Measurements from ENCODE around the gene ZNF746.
A peak's percentile ranks its signal among the peaks of the same experiment; 100 is the strongest.

Gene ZNF746

GRCh38 chr7:149469806-149470205 lies 27.8 kb downstream of the ZNF746 start:
- no peaks in the 10 kb centered on the region for H3K79me2 ChIP-seq (ENCODE audit: insufficient read depth, low read length)
- H3K9ac ChIP-seq (ENCODE audit: low read depth, low read length, poor library complexity, severe bottlenecking): no peak overlapping the region
- H3K27me3 ChIP-seq (ENCODE audit: insufficient read depth, low read length, poor library complexity, severe bottlenecking): no peaks in the 10 kb centered on the region
- no peak overlapping the region for H3K4me3 ChIP-seq (ENCODE audit: low read length, poor library complexity, severe bottlenecking)
- no peaks in the 10 kb centered on the region; the same call in 1 of the 2 replicates for H3K9me3 ChIP-seq (ENCODE audit: insufficient read depth, low read depth, low read length)
- H2AFZ ChIP-seq (ENCODE audit: low read length): no peak overlapping the region
- H3K4me1 ChIP-seq (ENCODE audit: insufficient read depth, low read length, poor library complexity, severe bottlenecking): no peaks in the 10 kb centered on the region
- no peaks in the 10 kb centered on the region for H3F3A ChIP-seq (ENCODE audit: low read depth)
- H4K20me1 ChIP-seq (ENCODE audit: insufficient read depth, low read length, poor library complexity, severe bottlenecking): no peaks in the 10 kb centered on the region
- H3K9me2 ChIP-seq (replicated peaks; ENCODE audit: low read depth, low read length): no peaks in the 10 kb centered on the region
- H3K4me2 ChIP-seq (ENCODE audit: low read depth, low read length, poor library complexity, severe bottlenecking): no peak overlapping the region
- H3K36me3 ChIP-seq (ENCODE audit: insufficient read depth, low read length): peaks cover 30% of the 10 kb centered on the region; the same call in 1 of the 2 replicates
- TF ChIP-seq CTCF (conservative IDR thresholded peaks at IDR 0.05; ENCODE audit: low read length): no peak
- TF ChIP-seq EZH2phosphoT487 (IDR thresholded peaks at IDR 0.05; ENCODE audit: borderline replicate concordance): no peak

- H3K4me1 ChIP-seq (ENCODE audit: insufficient read depth, low read length, poor library complexity, severe bottlenecking): no peaks in the 10 kb centered on the region
- no peaks in the 10 kb centered on the region for H4K20me1 ChIP-seq (ENCODE audit: insufficient read depth, low read length, poor library complexity, severe bottlenecking)
- no peak overlapping the region for H3K4me3 ChIP-seq (ENCODE audit: low read length, poor library complexity, severe bottlenecking)
- H3K9ac ChIP-seq (ENCODE audit: low read depth, low read length, poor library complexity, severe bottlenecking): no peak overlapping the region
- H3F3A ChIP-seq (ENCODE audit: low read depth): no peaks in the 10 kb centered on the region
- H3K79me2 ChIP-seq (ENCODE audit: insufficient read depth, low read length): no peaks in the 10 kb centered on the region
- peaks cover 15% of the 10 kb centered on the region; the same call in 1 of the 2 replicates for H3K36me3 ChIP-seq (ENCODE audit: insufficient read depth, low read length)
- H3K4me2 ChIP-seq (ENCODE audit: low read depth, low read length, poor library complexity, severe bottlenecking): no peak overlapping the region
- no peaks in the 10 kb centered on the region; the same call in 1 of the 2 replicates for H3K9me3 ChIP-seq (ENCODE audit: insufficient read depth, low read depth, low read length)
- TF ChIP-seq EZH2phosphoT487 (IDR thresholded peaks at IDR 0.05; ENCODE audit: borderline replicate concordance) (no peak), CTCF (conservative IDR thresholded peaks at IDR 0.05; ENCODE audit: low read length) (peak; percentile 29)
- no peak overlapping the region for H2AFZ ChIP-seq (ENCODE audit: low read length)
- H3K9me2 ChIP-seq (replicated peaks; ENCODE audit: low read depth, low read length): no peaks in the 10 kb centered on the region
- H3K27me3 ChIP-seq (ENCODE audit: insufficient read depth, low read length, poor library complexity, severe bottlenecking): no peaks in the 10 kb centered on the region
These were observed 29.4 kb downstream of the ZNF746 start for GRCh38 chr7:149468208-149468607.

GRCh38 chr7:149467321-149467859 lies 30.2 kb downstream of the ZNF746 start:
- Histone ChIP-seq H3K4me2 (ENCODE audit: low read depth, low read length, poor library complexity, severe bottlenecking) (no peak overlapping the region), H3K4me1 (ENCODE audit: insufficient read depth, low read length, poor library complexity, severe bottlenecking) (no peaks in the 10 kb centered on the region), H2AFZ (ENCODE audit: low read length) (no peak overlapping the region), H3K79me2 (ENCODE audit: insufficient read depth, low read length) (no peaks in the 10 kb centered on the region), H3K36me3 (ENCODE audit: insufficient read depth, low read length) (peaks cover 7% of the 10 kb centered on the region; the same call in 1 of the 2 replicates), H4K20me1 (ENCODE audit: insufficient read depth, low read length, poor library complexity, severe bottlenecking) (no peaks in the 10 kb centered on the region), H3F3A (ENCODE audit: low read depth) (no peaks in the 10 kb centered on the region), H3K9ac (ENCODE audit: low read depth, low read length, poor library complexity, severe bottlenecking) (no peak overlapping the region), H3K9me2 (replicated peaks; ENCODE audit: low read depth, low read length) (no peaks in the 10 kb centered on the region), H3K4me3 (ENCODE audit: low read length, poor library complexity, severe bottlenecking) (no peak overlapping the region), H3K9me3 (ENCODE audit: insufficient read depth, low read depth, low read length) (no peaks in the 10 kb centered on the region; the same call in 1 of the 2 replicates), H3K27me3 (ENCODE audit: insufficient read depth, low read length, poor library complexity, severe bottlenecking) (no peaks in the 10 kb centered on the region)
- TF ChIP-seq EZH2phosphoT487 (IDR thresholded peaks at IDR 0.05; ENCODE audit: borderline replicate concordance) (no peak), CTCF (conservative IDR thresholded peaks at IDR 0.05; ENCODE audit: low read length) (no peak)

Measured in Loucy (cell line).